ENCODE results near the gene RMP24.
"Not testable (repeated sequence)": the region's sequence is repeated elsewhere in the genome, so short reads cannot be mapped to it uniquely, and the experiment has no call there.

The RMP24 gene

GRCh38 chr18:35964319-35964718 lies 8.2 kb upstream of the RMP24 start:
- Histone ChIP-seq H3K27ac (no peak overlapping the region), H3K27me3 (no peaks in the 10 kb centered on the region), H3K9me3 (no peaks in the 10 kb centered on the region), H3K4me3 (no peak overlapping the region), H3K36me3 (no peaks in the 10 kb centered on the region), H3K4me1 (no peaks in the 10 kb centered on the region), H3K9ac (ENCODE audit: low read depth in 2 of 2, low read length in 2 of 2) (no peak overlapping the region)
- intact Hi-C loops (cut with DNase I) = no loop called here
- no peak for TF ChIP-seq CTCF (IDR thresholded peaks at IDR 0.05)
- no peak for DNase-seq

- H3K4me1 ChIP-seq; H3K9me3 ChIP-seq; intact Hi-C loops (cut with DNase I); H3K9ac ChIP-seq (ENCODE audit: low read depth in 2 of 2, low read length in 2 of 2); H3K27ac ChIP-seq; H3K36me3 ChIP-seq; H3K27me3 ChIP-seq; H3K4me3 ChIP-seq; DNase-seq: not testable (repeated sequence)
Observed at GRCh38 chr18:35967866-35968265, 4.6 kb upstream of the RMP24 start.

GRCh38 chr18:35968278-35968880 lies 4.1 kb upstream of the RMP24 start:
- Histone ChIP-seq H3K9ac (ENCODE audit: low read depth in 2 of 2, low read length in 2 of 2) (no peak overlapping the region), H3K36me3 (no peaks in the 10 kb centered on the region), H3K27me3 (no peaks in the 10 kb centered on the region), H3K27ac (no peak overlapping the region), H3K4me1 (peaks cover 2% of the 10 kb centered on the region), H3K9me3 (no peaks in the 10 kb centered on the region), H3K4me3 (no peak overlapping the region)
- TF ChIP-seq CTCF (IDR thresholded peaks at IDR 0.05) = no peak
- no peak for DNase-seq
- intact Hi-C loops (cut with DNase I) = no loop called here

GRCh38 chr18:35969676-35970075 lies 2.8 kb upstream of the RMP24 start:
- TF ChIP-seq CTCF (IDR thresholded peaks at IDR 0.05) = no peak
- no peaks in the 10 kb centered on the region for H3K36me3 ChIP-seq
- no peak overlapping the region for H3K27ac ChIP-seq
- no peaks in the 10 kb centered on the region for H3K9me3 ChIP-seq
- intact Hi-C loops (cut with DNase I) = no loop called here
- no peak overlapping the region for H3K4me3 ChIP-seq
- H3K27me3 ChIP-seq = no peaks in the 10 kb centered on the region
- no peak for DNase-seq
- peaks cover 8% of the 10 kb centered on the region for H3K4me1 ChIP-seq
- H3K9ac ChIP-seq (ENCODE audit: low read depth in 2 of 2, low read length in 2 of 2) = no peak overlapping the region

GRCh38 chr18:35971661-35972196 lies 750 bp upstream of the RMP24 start:
- DNase-seq = no peak
- peak overlapping the region; percentile 85 for H3K27ac ChIP-seq
- TF ChIP-seq CTCF (IDR thresholded peaks at IDR 0.05) = no peak
- H3K4me1 ChIP-seq = peaks cover 8% of the 10 kb centered on the region
- peak overlapping the region; percentile 68 for H3K4me3 ChIP-seq
- H3K9ac ChIP-seq (ENCODE audit: low read depth in 2 of 2, low read length in 2 of 2) = peak overlapping the region; percentile 75 to 90
- no peaks in the 10 kb centered on the region for H3K9me3 ChIP-seq
- H3K36me3 ChIP-seq = no peaks in the 10 kb centered on the region
- no peaks in the 10 kb centered on the region for H3K27me3 ChIP-seq
- intact Hi-C loops (cut with DNase I) = no loop called here

GRCh38 chr18:35973650-35974049 lies 1.2 kb downstream of the RMP24 start:
- intact Hi-C loops (cut with DNase I) = no loop called here
- Histone ChIP-seq H3K9me3 (no peaks in the 10 kb centered on the region), H3K27ac (no peak overlapping the region), H3K36me3 (peaks cover 11% of the 10 kb centered on the region), H3K4me1 (peaks cover 8% of the 10 kb centered on the region), H3K9ac (ENCODE audit: low read depth in 2 of 2, low read length in 2 of 2) (no peak overlapping the region), H3K4me3 (peak overlapping the region; percentile 68), H3K27me3 (no peaks in the 10 kb centered on the region)
- TF ChIP-seq CTCF (IDR thresholded peaks at IDR 0.05) = no peak
- no peak for DNase-seq
